Activated CD8-positive, alpha-beta T cell treated with anti-CD3 and anti-CD28 coated beads for 36 hours (primary cell): Measurements from ENCODE around the gene PPP1R9B. TPM values are rescaled to one million over a fixed set of nuclear protein-coding genes. Genes with fewer than 3 reads are reported as not detected.

ENCODE experiments used
- ATAC-seq: fragments of 200-7000 bp; cut with Tn5 transposase; one replicate; pipeline ENCODE4 v1.10.0; 2021; ENCODE audit warnings: mild to moderate bottlenecking, moderate library complexity
- CTCF ChIA-PET: fragments of 350-600 bp; sonication (Branson Sonifier 250); formaldehyde crosslinking; loops from one replicate; lab custom pipeline; 2021; ENCODE audit warnings: antibody characterized with exemption; lab: Charles Lee
- POLR2A ChIA-PET: fragments of 350-600 bp; sonication (Branson Sonifier 250); formaldehyde crosslinking; loops from one replicate; lab custom pipeline; 2021; ENCODE audit warnings: antibody characterized with exemption; lab: Charles Lee
- DNase-seq: peaks from one replicate; pipeline ENCODE4 v3.0.0-alpha.2; 2020
- H3K27ac Mint-ChIP-seq: one replicate; pipeline ENCODE4 v1.8.0; 2021; ENCODE audit warnings: mild to moderate bottlenecking, mixed read lengths
- H3K27me3 Mint-ChIP-seq: one replicate; pipeline ENCODE4 v1.8.0; 2021; ENCODE audit warnings: mixed read lengths
- H3K36me3 Mint-ChIP-seq: one replicate; pipeline ENCODE4 v1.8.0; 2021; ENCODE audit warnings: low read depth, mixed read lengths
- H3K4me1 Mint-ChIP-seq: one replicate; pipeline ENCODE4 v1.8.0; 2021; ENCODE audit warnings: low read depth, mixed read lengths
- H3K4me3 Mint-ChIP-seq: one replicate; pipeline ENCODE4 v1.8.0; 2021; ENCODE audit warnings: mild to moderate bottlenecking, moderate library complexity, mixed read lengths
- H3K9me3 Mint-ChIP-seq: one replicate; pipeline ENCODE4 v1.8.0; 2021; ENCODE audit warnings: mixed read lengths
- intact Hi-C: fragments of 100-400 bp; cut with micrococcal nuclease; formaldehyde crosslinking; loops from one replicate; pipeline ENCODE4 v1.10.0; 2022
- total RNA-seq, 2 experiments: library from RNA; stranded (reverse); gene quantifications; one replicate each; pipeline ENCODE4 v1.2.3, GENCODE V29; 2021
- TF ChIP-seq, protein P1 (sequence below): fragments of 200-600 bp; IDR thresholded peaks from one replicate; pipeline ENCODE4 v1.8.0; 2022; ENCODE audit warnings: antibody characterized with exemption, mild to moderate bottlenecking

Gene PPP1R9B
- total RNA-seq, 2 experiments from 2014 or later = 52.4 to 56.4 TPM

DNA sequence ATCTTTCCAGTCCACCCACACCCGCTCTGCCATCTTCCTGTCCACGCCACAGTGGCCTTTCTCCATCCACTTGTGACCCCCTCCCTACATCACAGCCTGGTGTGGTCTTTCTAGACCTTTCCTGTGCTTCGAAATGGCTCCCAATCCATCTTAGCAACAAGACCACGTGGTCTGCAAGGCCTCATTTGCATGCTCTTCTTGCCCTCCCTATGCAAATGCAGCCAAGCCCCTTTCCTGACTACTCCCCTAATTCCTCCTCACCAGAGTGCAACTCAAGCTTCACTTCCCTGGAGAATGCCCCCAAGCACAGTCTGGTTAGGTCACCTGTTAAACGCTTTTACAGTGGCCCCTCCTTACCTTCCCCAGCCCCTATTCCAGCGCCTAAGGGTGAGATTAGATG is 6.1 kb downstream of the PPP1R9B start:
- no peaks in the 10 kb centered on the region for H3K27me3 Mint-ChIP-seq
- ChIA-PET POLR2A (interaction anchor here (1.0 kb wide), 1 partner anchor 23 kb away, joined by 3 read pairs; no protein-coding TSS in a partner anchor), CTCF (interaction anchor here (1.5 to 9.5 kb wide), 3 partner anchors 16 to 25 kb away, joined by 4 to 102 read pairs (median 7); no protein-coding TSS in a partner anchor)
- H3K9me3 Mint-ChIP-seq = no peaks in the 10 kb centered on the region
- DNase-seq (no peak), ATAC-seq (no peak)
- peaks cover 77% of the 10 kb centered on the region for H3K4me1 Mint-ChIP-seq
- TF ChIP-seq, protein P1, sequence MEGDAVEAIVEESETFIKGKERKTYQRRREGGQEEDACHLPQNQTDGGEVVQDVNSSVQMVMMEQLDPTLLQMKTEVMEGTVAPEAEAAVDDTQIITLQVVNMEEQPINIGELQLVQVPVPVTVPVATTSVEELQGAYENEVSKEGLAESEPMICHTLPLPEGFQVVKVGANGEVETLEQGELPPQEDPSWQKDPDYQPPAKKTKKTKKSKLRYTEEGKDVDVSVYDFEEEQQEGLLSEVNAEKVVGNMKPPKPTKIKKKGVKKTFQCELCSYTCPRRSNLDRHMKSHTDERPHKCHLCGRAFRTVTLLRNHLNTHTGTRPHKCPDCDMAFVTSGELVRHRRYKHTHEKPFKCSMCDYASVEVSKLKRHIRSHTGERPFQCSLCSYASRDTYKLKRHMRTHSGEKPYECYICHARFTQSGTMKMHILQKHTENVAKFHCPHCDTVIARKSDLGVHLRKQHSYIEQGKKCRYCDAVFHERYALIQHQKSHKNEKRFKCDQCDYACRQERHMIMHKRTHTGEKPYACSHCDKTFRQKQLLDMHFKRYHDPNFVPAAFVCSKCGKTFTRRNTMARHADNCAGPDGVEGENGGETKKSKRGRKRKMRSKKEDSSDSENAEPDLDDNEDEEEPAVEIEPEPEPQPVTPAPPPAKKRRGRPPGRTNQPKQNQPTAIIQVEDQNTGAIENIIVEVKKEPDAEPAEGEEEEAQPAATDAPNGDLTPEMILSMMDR = no peak
- no peak overlapping the region for H3K4me3 Mint-ChIP-seq
- peaks cover 66% of the 10 kb centered on the region for H3K36me3 Mint-ChIP-seq
- peak overlapping the region; percentile 57 for H3K27ac Mint-ChIP-seq
- intact Hi-C loops = no loop called here

DNA sequence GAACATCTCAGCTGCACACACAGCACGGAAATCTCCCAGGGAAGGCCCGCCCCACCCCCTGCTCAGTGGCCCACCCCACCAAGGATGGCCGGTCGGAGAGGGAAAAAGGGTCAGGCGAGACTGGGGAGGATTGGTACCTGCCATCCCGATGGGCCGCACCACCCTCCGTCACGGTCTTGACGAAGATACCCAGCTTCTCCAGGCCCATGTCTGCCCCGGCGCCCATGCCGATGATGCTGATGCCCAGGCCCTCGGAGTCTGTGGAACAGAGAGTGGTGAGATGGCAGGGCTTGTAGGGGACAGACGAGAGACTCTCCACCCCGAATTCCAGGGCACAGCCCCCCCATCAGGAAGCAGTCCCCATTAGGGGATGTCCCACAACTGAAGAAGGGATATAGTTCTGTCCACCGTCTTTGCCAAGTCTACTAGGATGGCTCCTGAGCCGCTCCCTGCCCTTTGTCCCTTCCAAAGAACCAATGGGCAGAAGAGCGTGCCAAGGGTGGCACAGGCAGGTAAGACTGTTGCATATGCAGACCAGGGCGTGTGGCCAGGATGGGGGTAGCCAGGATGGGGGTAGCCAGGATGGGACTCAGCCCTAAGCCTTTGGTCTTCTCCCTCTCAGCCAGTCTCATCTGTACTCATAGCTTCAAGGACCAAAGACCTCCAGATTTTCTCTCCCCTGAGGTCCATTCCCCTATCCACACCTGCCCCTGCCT is 6.9 kb downstream of the PPP1R9B start:
- POLR2A ChIA-PET = interaction anchor here (1.0 to 1.5 kb wide), 2 partner anchors 8 to 22 kb away, joined by 3 to 4 read pairs; no protein-coding TSS in a partner anchor
- Mint-ChIP-seq H3K4me1 (peaks cover 77% of the 10 kb centered on the region), H3K27ac (peak overlapping the region; percentile 57), H3K9me3 (no peaks in the 10 kb centered on the region), H3K4me3 (no peak overlapping the region), H3K36me3 (peaks cover 68% of the 10 kb centered on the region), H3K27me3 (no peaks in the 10 kb centered on the region)
- TF ChIP-seq, protein P1 = no peak
- intact Hi-C loops = no loop called here
- ATAC-seq (no peak), DNase-seq (no peak)
- CTCF ChIA-PET = interaction anchor here (1.0 to 1.5 kb wide), 2 partner anchors 17 to 29 kb away, joined by 3 to 4 read pairs; no protein-coding TSS in a partner anchor

DNA sequence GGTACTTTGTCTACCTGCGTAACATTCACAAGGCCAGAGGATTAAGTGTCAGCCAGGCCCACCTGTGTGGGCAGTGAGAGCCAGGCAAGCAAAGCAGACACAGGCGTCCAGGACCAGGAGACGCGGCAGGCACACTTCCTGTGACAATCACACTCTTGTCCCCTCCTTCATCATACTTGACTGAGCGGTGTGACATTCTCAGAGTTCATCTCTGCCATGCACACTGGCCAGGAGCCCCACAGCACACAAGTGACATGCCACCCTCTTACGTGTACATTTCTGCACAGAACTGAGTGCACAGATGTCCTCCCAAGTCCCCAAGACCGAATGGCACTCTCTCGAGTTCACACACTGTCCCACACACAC is 8.7 kb downstream of the PPP1R9B start:
- H3K9me3 Mint-ChIP-seq = no peaks in the 10 kb centered on the region
- CTCF ChIA-PET = interaction anchor here (0.7 to 4.5 kb wide), 7 partner anchors 11 to 144 kb away, joined by 3 to 58 read pairs (median 6); partner anchors contain the start of gene SAMD14
- DNase-seq = peak; percentile 47
- POLR2A ChIA-PET = interaction anchor here (0.9 to 1.7 kb wide), 2 partner anchors 20 to 200 kb away, joined by 3 to 5 read pairs; no protein-coding TSS in a partner anchor
- TF ChIP-seq, protein P1 = no peak
- peak; percentile 25 for ATAC-seq
- peaks cover 72% of the 10 kb centered on the region for H3K36me3 Mint-ChIP-seq
- H3K4me3 Mint-ChIP-seq = no peak overlapping the region
- H3K4me1 Mint-ChIP-seq = peaks cover 65% of the 10 kb centered on the region
- H3K27ac Mint-ChIP-seq = peak overlapping the region; percentile 75
- intact Hi-C loops = no loop called here
- H3K27me3 Mint-ChIP-seq = no peaks in the 10 kb centered on the region

DNA sequence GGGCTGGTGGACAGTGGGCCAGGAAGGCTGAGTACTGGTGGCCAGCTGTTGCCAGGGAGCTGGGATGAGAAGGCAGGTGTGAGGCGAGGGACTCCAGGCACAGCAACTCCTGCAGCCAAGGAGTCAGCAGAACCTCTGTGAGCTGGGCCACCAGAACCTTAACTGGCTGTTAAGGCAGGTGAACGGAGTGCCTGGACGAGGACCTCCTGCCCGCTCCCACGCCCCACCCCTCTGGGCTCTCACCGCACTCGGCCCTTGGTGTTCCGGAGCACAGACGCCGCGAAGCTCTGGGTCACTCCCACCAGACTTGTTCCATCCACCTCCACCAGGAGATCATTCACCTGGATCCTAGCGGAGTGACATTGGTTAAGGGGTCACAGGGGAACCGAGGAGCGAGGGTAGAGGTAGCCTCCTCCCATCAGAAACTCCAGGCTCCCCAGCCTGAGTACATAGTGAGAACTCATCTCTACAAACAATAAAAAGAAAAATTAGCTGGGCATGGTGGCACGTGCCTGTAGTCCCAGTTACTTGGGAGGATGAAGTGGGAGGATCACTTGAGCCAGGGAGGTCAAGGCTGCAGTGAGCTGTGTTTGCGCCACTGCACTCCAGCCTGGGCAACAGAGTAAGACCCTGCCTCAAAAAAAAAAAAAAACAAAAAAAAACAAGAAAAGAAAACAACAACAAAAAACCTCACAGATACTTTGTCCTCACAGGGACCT is 9.3 kb downstream of the PPP1R9B start:
- no peak for ATAC-seq
- TF ChIP-seq, protein P1 = no peak
- Mint-ChIP-seq H3K9me3 (no peaks in the 10 kb centered on the region), H3K4me1 (peaks cover 61% of the 10 kb centered on the region), H3K27ac (peak overlapping the region; percentile 75), H3K36me3 (peaks cover 73% of the 10 kb centered on the region), H3K4me3 (no peak overlapping the region), H3K27me3 (no peaks in the 10 kb centered on the region)
- POLR2A ChIA-PET = interaction anchor here (1.0 to 1.7 kb wide), 2 partner anchors 21 to 47 kb away, joined by 3 to 5 read pairs; no protein-coding TSS in a partner anchor
- intact Hi-C loops = no loop called here
- CTCF ChIA-PET = interaction anchor here (0.7 to 4.5 kb wide), 15 partner anchors 8 to 144 kb away, joined by 3 to 58 read pairs (median 5); partner anchors contain the start of genes PPP1R9B, SAMD14 and SGCA
- no peak for DNase-seq
